Astrocyte (in vitro differentiated cells and primary cell): ENCODE results near the gene PRSS36.
"Not testable (repeated sequence)": the region's sequence is repeated elsewhere in the genome, so short reads cannot be mapped to it uniquely, and the experiment has no call there.

ENCODE experiments used
- EZH2 ChIP-seq: IDR thresholded peaks from 2 replicates; pipeline ENCODE4 v1.6.1; 2012; ENCODE audit warnings: mild to moderate bottlenecking, low read length, inconsistent platforms; ENCODE audit not compliant: insufficient read depth
- TF ChIP-seq, protein P1 (sequence below): IDR thresholded peaks from 2 replicates; pipeline ENCODE4 v1.5.1; 2011; ENCODE audit warnings: low read depth, mild to moderate bottlenecking, inconsistent platforms, low read length, moderate library complexity; ENCODE audit not compliant: insufficient read depth

DNA sequence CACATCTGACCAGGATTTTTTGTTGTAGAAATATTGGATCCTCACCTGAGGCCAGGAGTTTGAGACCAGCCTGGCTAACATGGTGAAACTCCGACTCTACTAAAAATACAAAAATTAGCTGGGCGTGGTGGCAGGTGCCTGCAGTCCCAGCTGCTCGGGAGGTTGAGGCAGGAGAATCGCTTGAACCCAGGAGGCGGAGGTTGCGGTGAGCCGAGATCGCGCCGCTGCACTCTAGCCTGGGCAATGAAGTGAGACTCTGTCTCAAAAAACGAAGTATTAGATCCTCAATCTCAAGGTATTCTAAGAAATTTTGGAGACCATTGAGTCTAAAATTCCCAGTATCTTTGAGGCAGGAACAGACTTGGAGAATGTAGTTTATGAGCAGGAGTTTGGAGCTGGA, 46.0 kb upstream of the PRSS36 start:
- TF ChIP-seq, protein P1, sequence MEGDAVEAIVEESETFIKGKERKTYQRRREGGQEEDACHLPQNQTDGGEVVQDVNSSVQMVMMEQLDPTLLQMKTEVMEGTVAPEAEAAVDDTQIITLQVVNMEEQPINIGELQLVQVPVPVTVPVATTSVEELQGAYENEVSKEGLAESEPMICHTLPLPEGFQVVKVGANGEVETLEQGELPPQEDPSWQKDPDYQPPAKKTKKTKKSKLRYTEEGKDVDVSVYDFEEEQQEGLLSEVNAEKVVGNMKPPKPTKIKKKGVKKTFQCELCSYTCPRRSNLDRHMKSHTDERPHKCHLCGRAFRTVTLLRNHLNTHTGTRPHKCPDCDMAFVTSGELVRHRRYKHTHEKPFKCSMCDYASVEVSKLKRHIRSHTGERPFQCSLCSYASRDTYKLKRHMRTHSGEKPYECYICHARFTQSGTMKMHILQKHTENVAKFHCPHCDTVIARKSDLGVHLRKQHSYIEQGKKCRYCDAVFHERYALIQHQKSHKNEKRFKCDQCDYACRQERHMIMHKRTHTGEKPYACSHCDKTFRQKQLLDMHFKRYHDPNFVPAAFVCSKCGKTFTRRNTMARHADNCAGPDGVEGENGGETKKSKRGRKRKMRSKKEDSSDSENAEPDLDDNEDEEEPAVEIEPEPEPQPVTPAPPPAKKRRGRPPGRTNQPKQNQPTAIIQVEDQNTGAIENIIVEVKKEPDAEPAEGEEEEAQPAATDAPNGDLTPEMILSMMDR, result not testable (repeated sequence)
- TF ChIP-seq EZH2, result not testable (repeated sequence)
